GM23248 (cell line): ENCODE results near the gene MYO1A. TPM values are rescaled to one million over a fixed set of nuclear protein-coding genes. Genes with fewer than 3 reads are reported as not detected.
A peak's percentile ranks its signal among the peaks of the same experiment; 100 is the strongest.

Experiments used
- DNase-seq: peaks from one replicate; pipeline ENCODE4 v3.0.0-alpha.2; 2015
- H2AFZ ChIP-seq: fragments of 200-600 bp; sonication (generic); 2 replicates; pipeline ENCODE4 v1.6.1; 2016; ENCODE audit warnings: antibody characterized with exemption
- H3F3A ChIP-seq: fragments of 200-600 bp; sonication (generic); 2 replicates; pipeline ENCODE4 v1.6.1; 2016; ENCODE audit warnings: mild to moderate bottlenecking, antibody characterized with exemption, mixed run types; ENCODE audit not compliant: insufficient read depth
- H3K27ac ChIP-seq: fragments of 200-600 bp; sonication (generic); 2 replicates; pipeline ENCODE4 v1.5.1; 2016; ENCODE audit warnings: mild to moderate bottlenecking
- H3K27me3 ChIP-seq: fragments of 200-600 bp; sonication (generic); replicated peaks from 2 replicates; pipeline ENCODE4 v1.6.1; 2016; ENCODE audit warnings: mild to moderate bottlenecking; ENCODE audit not compliant: insufficient read depth
- H3K36me3 ChIP-seq: fragments of 200-600 bp; sonication (generic); 2 replicates; pipeline ENCODE4 v1.6.1; 2016; ENCODE audit warnings: low read depth, mild to moderate bottlenecking
- H3K4me1 ChIP-seq: fragments of 200-600 bp; sonication (generic); 2 replicates; pipeline ENCODE4 v1.6.1; 2016; ENCODE audit warnings: mild to moderate bottlenecking; ENCODE audit not compliant: insufficient read depth
- H3K4me2 ChIP-seq: fragments of 200-600 bp; sonication (generic); one replicate; pipeline ENCODE4 v1.6.1; 2016; ENCODE audit warnings: mild to moderate bottlenecking; ENCODE audit not compliant: unreplicated experiment
- H3K4me3 ChIP-seq: fragments of 200-600 bp; sonication (generic); 2 replicates; pipeline ENCODE4 v1.5.1; 2016; ENCODE audit warnings: mild to moderate bottlenecking
- H3K79me2 ChIP-seq: fragments of 200-600 bp; sonication (generic); 2 replicates; pipeline ENCODE4 v1.6.1; 2016; ENCODE audit warnings: mild to moderate bottlenecking; ENCODE audit not compliant: insufficient read depth
- H3K9ac ChIP-seq: fragments of 200-600 bp; sonication (generic); 2 replicates; pipeline ENCODE4 v1.6.1; 2016; ENCODE audit warnings: mild to moderate bottlenecking
- H3K9me2 ChIP-seq: fragments of 200-600 bp; sonication (generic); 2 replicates; pipeline ENCODE4 v1.6.1; 2016; ENCODE audit warnings: mixed run types, mild to moderate bottlenecking, moderate library complexity; ENCODE audit not compliant: insufficient read depth
- H3K9me3 ChIP-seq: fragments of 200-600 bp; sonication (generic); one replicate; pipeline ENCODE4 v1.6.1; 2017; ENCODE audit warnings: low read depth
- H4K20me1 ChIP-seq: fragments of 200-600 bp; sonication (generic); 2 replicates; pipeline ENCODE4 v1.6.0; 2016; ENCODE audit not compliant: insufficient read depth
- EZH2 ChIP-seq: fragments of 200-600 bp; sonication (generic); IDR thresholded peaks from 2 replicates; pipeline ENCODE4 v1.6.1; 2018; ENCODE audit warnings: antibody characterized with exemption, mild to moderate bottlenecking; ENCODE audit not compliant: insufficient read depth, poor library complexity, severe bottlenecking
- EZH2phosphoT487 ChIP-seq: fragments of 200-600 bp; sonication (generic); IDR thresholded peaks from 2 replicates; pipeline ENCODE4 v1.6.1; 2018; ENCODE audit warnings: antibody characterized with exemption, moderate library complexity, mild to moderate bottlenecking, low read depth; ENCODE audit not compliant: insufficient read depth
- WGBS, 2 experiments: methylation state at CpG; one replicate each; pipeline ENCODE4 v1.1.6; 2015 to 2017; ENCODE audit warnings: low lambda C conversion rate in 2 of 2, low coverage in 1 of 2; ENCODE audit errors: missing lambda C conversion rate in 2 of 2; 5-methylcytosine and 5-hydroxymethylcytosine counted together
- in situ Hi-C: fragments of 300-500 bp; cut with MboI; formaldehyde crosslinking; loops from 2 replicates; pipeline ENCODE4 v1.15.0; 2020
- polyA plus RNA-seq: library from polyadenylated mRNA; unstranded; fragments of >200 nt; fragmentation: Nextera tagmentation; extraction: Ambion mirVana; gene quantifications from 2 replicates; pipeline ENCODE4 v1.2.1, GENCODE V29; 2016
- total RNA-seq: library from RNA; depleted of rRNA; stranded (reverse); fragments of >200 nt; shearing (Covaris generic); gene quantifications from 2 replicates; pipeline ENCODE4 v1.2.3, GENCODE V29; 2014

MYO1A gene
- total and polyA plus RNA-seq, 2 experiments from 2014 or later = not detected

DNA sequence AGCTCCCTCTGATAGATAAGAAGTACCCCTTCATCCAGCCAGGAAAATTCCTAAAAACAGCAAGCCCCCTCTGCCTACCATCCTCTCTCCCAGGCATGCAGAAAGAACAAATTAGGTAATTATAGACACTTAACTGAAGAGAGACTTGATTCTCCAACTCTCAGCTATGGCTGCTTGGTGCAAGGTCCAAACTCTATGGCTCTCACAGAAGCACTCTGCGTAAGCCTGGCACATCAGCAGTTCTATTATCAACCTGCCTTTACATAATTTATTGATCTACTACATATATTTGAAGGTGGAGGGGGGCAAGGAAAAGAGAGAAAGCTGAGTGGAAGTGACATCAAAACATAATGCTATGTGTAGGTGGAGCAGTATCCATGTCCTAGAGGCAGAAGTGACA is 1.1 kb upstream of the MYO1A start:
- in situ Hi-C loops = no loop called here
- H3K27me3 ChIP-seq = 0 out of 2 replicates have a peak, but pooled peaks cover 4% of the 10 kb centered on the region
- H3K9ac ChIP-seq = no peak overlapping the region
- no peaks in the 10 kb centered on the region for H3K79me2 ChIP-seq
- TF ChIP-seq EZH2 (no peak), EZH2phosphoT487 (no peak)
- no peak for DNase-seq
- no peaks in the 10 kb centered on the region for H3F3A ChIP-seq
- no peaks in the 10 kb centered on the region for H3K36me3 ChIP-seq
- H3K4me3 ChIP-seq = no peak overlapping the region
- no peak overlapping the region for H3K27ac ChIP-seq
- H3K4me2 ChIP-seq = no peak overlapping the region
- 0 out of 2 replicates have a peak, but pooled peaks cover 7% of the 10 kb centered on the region for H3K4me1 ChIP-seq
- H2AFZ ChIP-seq = no peak overlapping the region
- WGBS, 2 experiments = 93 to 100% methylated on average over 1 of the region's 1 CpG
- H3K9me3 ChIP-seq = no peaks in the 10 kb centered on the region
- no peaks in the 10 kb centered on the region for H4K20me1 ChIP-seq
- no peaks in the 10 kb centered on the region for H3K9me2 ChIP-seq

DNA sequence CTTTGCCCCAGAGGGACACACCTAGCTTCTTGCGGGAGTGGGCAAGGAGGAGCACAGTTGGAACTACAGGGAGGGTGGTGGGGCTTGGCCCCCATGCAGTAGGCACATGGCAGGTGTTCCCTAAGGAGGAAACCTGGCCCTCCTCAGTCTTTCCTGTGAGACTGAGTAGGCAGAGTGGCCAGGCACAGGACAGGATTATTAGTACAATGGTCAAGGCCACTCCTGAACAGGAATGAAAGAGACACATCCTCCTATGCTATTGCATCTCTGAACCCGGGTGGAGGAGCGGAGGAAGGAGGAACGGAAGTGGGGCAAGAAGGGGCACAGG is 846 bp downstream of the MYO1A start:
- Histone ChIP-seq H3K9me3 (no peaks in the 10 kb centered on the region), H3K4me1 (0 out of 2 replicates have a peak, but pooled peaks cover 7% of the 10 kb centered on the region), H3K27ac (no peak overlapping the region), H3K27me3 (0 out of 2 replicates have a peak, but pooled peaks cover 4% of the 10 kb centered on the region), H3K4me3 (no peak overlapping the region), H3K9ac (no peak overlapping the region), H3K9me2 (no peaks in the 10 kb centered on the region), H3F3A (no peaks in the 10 kb centered on the region), H3K79me2 (no peaks in the 10 kb centered on the region), H2AFZ (no peak overlapping the region), H3K36me3 (no peaks in the 10 kb centered on the region), H3K4me2 (no peak overlapping the region), H4K20me1 (no peaks in the 10 kb centered on the region)
- DNase-seq = no peak
- WGBS, 2 experiments = 94 to 95% methylated on average over 4 of the region's 4 CpGs
- in situ Hi-C loops = no loop called here
- TF ChIP-seq EZH2phosphoT487 = no peak
- TF ChIP-seq EZH2 = no peak

DNA sequence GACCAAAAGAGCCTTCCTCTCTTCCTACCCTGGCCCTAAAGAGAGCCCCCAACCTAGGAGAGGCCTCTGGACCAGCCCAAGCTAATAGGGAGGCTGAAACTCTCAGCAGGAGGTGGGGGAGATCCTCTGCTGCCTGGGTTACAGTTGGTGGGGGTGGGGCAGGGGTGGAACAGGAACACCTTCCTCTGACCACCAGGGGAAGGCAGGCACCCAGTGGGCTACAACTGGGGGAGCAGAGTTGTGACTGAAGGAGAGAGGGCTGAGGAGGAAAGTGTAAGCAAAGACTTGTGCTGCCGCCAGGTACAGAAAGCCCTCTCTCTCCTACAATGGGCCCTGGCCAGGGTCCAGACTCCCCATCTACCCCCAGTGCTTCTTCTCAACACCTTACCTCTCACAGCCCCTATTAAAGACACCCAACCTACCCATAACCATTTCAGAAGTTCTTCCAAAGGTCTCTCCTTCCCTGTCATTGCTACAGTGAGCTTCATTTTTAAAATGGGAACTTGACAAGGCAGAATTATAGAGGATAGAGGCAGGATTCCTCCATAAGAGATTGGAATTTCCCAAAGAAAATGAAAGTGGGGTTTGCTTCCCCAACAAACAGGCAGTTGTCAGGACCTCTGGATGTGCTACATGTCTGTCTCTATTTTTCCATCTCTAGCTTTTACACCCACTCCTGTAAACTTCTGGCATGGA is 1.4 kb downstream of the MYO1A start:
- no peak overlapping the region for H3K4me2 ChIP-seq
- no peak overlapping the region for H2AFZ ChIP-seq
- no peaks in the 10 kb centered on the region for H3K9me2 ChIP-seq
- TF ChIP-seq EZH2phosphoT487 = no peak
- no peak for TF ChIP-seq EZH2
- no peak for DNase-seq
- H3K27ac ChIP-seq = no peak overlapping the region
- H3K4me3 ChIP-seq = no peak overlapping the region
- H3K36me3 ChIP-seq = no peaks in the 10 kb centered on the region
- H3F3A ChIP-seq = no peaks in the 10 kb centered on the region
- no peaks in the 10 kb centered on the region for H3K79me2 ChIP-seq
- H3K9me3 ChIP-seq = no peaks in the 10 kb centered on the region
- in situ Hi-C loops = no loop called here
- 85 to 87% methylated on average over 1 of the region's 1 CpG for WGBS, 2 experiments
- H3K9ac ChIP-seq = no peak overlapping the region
- H3K27me3 ChIP-seq = 0 out of 2 replicates have a peak, but pooled peaks cover 4% of the 10 kb centered on the region
- H3K4me1 ChIP-seq = 0 out of 2 replicates have a peak, but pooled peaks cover 7% of the 10 kb centered on the region
- no peaks in the 10 kb centered on the region for H4K20me1 ChIP-seq

DNA sequence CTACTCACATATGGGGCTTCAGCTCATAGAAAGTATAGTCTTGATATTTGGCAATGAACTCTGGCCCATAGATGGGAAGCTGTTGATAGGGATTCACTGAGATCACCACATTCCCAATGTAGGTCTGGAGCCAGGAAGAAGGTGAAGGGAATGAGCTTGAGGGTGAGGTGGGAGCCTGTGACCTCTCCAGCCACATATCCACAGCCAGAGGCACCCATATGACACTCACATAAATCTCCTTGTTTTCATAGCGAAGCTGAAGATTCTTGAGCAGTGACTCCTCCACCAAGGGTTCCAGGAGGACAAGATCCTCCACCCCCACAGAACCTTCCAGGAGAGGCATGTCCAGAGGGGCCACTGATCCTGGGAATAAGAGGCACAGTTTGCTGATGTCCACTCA is 1.9 kb downstream of the MYO1A start:
- peak; percentile 28 for DNase-seq
- Histone ChIP-seq H3K79me2 (no peaks in the 10 kb centered on the region), H3K9me3 (no peaks in the 10 kb centered on the region), H3K4me3 (no peak overlapping the region), H3K9me2 (no peaks in the 10 kb centered on the region), H3F3A (no peaks in the 10 kb centered on the region), H2AFZ (no peak overlapping the region), H3K27ac (no peak overlapping the region), H3K27me3 (peaks cover 9% of the 10 kb centered on the region; the same call in 1 of the 2 replicates), H3K36me3 (no peaks in the 10 kb centered on the region), H3K4me2 (no peak overlapping the region), H3K4me1 (0 out of 2 replicates have a peak, but pooled peaks cover 7% of the 10 kb centered on the region), H4K20me1 (no peaks in the 10 kb centered on the region), H3K9ac (no peak overlapping the region)
- no peak for TF ChIP-seq EZH2
- no peak for TF ChIP-seq EZH2phosphoT487
- in situ Hi-C loops = no loop called here
- WGBS, 2 experiments = 15 to 20% methylated on average over 1 of the region's 1 CpG
